Measurements from ENCODE around the gene JARID2. TPM values are rescaled to one million over a fixed set of nuclear protein-coding genes. Genes with fewer than 3 reads are reported as not detected.

Gene JARID2
- total RNA-seq (2022; extraction: Qiagen RNA extraction; ENCODE audit: low read depth): 8.4 to 13.6 TPM (median 10.9 TPM) in 5 replicates

DNA sequence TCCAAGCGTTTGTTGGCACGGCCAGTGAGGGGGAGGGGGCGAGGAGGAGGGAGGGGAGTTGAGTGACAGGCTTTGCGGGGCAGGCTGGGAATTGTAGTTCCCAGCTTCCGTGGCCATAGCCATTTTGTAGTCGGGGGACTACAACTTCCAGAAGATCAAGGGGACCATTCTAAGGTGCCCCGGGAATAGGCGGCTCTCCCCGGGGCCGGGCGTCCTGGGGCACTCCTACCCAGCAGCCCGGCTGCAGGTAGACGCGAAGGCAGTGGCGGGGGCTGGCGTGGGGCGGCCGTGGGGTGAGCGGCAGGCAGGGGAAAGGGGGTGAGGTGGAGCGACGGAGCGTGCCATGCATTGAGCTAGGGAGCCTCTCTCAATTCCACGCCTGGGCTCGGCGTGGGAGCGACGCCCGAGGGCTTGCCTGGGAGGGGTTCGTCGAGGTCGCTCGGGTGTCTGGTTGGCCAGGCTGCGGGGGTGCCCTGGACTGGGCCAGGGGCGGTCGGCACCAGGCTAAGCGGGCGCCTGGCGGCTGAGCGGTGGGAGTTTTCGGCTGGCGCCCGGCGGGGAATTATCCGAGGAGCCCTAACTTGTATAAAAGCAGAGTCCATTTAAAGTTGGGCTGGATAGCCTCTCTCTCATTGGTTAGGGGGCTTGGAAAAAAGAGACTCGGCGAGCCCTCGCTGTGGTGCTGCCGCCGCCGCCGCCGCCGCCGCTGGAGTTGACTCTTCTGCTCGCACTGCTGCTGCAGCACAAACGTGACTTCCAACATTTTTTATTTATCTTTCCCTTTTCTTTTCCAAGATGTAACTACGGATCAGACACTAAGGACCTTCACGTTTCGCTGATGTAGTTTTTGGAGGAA is at the start of gene JARID2:
Gene JARID2 (plus strand): TSS at position 709 of the 856 bp plus-strand sequence. CDS start 471 bp downstream, outside the sequence.

All from A549 treated with ZK216348 at 1 μM for 4 hours (cell line).